TTC549 (cell line): ENCODE measurements around the gene PALLD.
"Not testable (repeated sequence)": the region's sequence is repeated elsewhere in the genome, so short reads cannot be mapped to it uniquely, and the experiment has no call there.

Experiments used
- FAIRE-seq: peaks from 2 replicates; lab custom pipeline; 2012; peaks lifted over from hg19 to GRCh38; lab: Jason Lieb, UNC

Gene PALLD

GRCh38 chr4:168920441-168921065 is 423.7 kb downstream of the PALLD start:
- no peak for FAIRE-seq

- peak; percentile 86 for FAIRE-seq
Observed at GRCh38 chr4:168923526-168924194, 426.8 kb downstream of the PALLD start.

- no peak for FAIRE-seq
Observed at GRCh38 chr4:168924667-168925066, 427.8 kb downstream of the PALLD start.

GRCh38 chr4:168925789-168926490 is 429.1 kb downstream of the PALLD start:
- FAIRE-seq: no peak

GRCh38 chr4:168928346-168928745 is 431.5 kb downstream of the PALLD start:
- no peak for FAIRE-seq

GRCh38 chr4:168928875-168929274 is 432.0 kb downstream of the PALLD start:
- no peak for FAIRE-seq

GRCh38 chr4:168930413-168931196 is 433.8 kb downstream of the PALLD start:
- no peak for FAIRE-seq

GRCh38 chr4:168931215-168931650 is 434.4 kb downstream of the PALLD start:
- FAIRE-seq: no peak

GRCh38 chr4:168932138-168932537 is 435.3 kb downstream of the PALLD start:
- FAIRE-seq: no peak

GRCh38 chr4:168933423-168933822 is 436.6 kb downstream of the PALLD start:
- no peak for FAIRE-seq

GRCh38 chr4:168937473-168937872 is 440.6 kb downstream of the PALLD start:
- not testable (repeated sequence) for FAIRE-seq

GRCh38 chr4:168942985-168943384 is 446.1 kb downstream of the PALLD start:
- no peak for FAIRE-seq

GRCh38 chr4:168945291-168945690 is 448.4 kb downstream of the PALLD start:
- FAIRE-seq: no peak

GRCh38 chr4:168952821-168953246 is 456.0 kb downstream of the PALLD start:
- FAIRE-seq: not testable (repeated sequence)

GRCh38 chr4:168955674-168956073 is 458.8 kb downstream of the PALLD start:
- no peak for FAIRE-seq

GRCh38 chr4:168960716-168961115 is 463.9 kb downstream of the PALLD start:
- no peak for FAIRE-seq

GRCh38 chr4:168972596-168972995 is 475.7 kb downstream of the PALLD start:
- FAIRE-seq: no peak
